ENCODE data around the gene DUSP18.
"Not testable (repeated sequence)": the region's sequence is repeated elsewhere in the genome, so short reads cannot be mapped to it uniquely, and the experiment has no call there.

Gene DUSP18

GRCh38 chr22:30676565-30676964 is 8.9 kb upstream of the DUSP18 start:
- not testable (repeated sequence) for H3K9ac ChIP-seq (ENCODE audit: low read length in 2 of 2); H3K27me3 ChIP-seq (ENCODE audit: control insufficient read depth in 1 of 2, insufficient read depth in 2 of 2, low read length in 2 of 2); H3K36me3 ChIP-seq (ENCODE audit: control insufficient read depth in 2 of 2, insufficient read depth in 2 of 2, low read length in 2 of 2); H3K4me3 ChIP-seq (ENCODE audit: low read length in 2 of 2); H3K4me1 ChIP-seq (ENCODE audit: control insufficient read depth, insufficient read depth, low read length); H3K27ac ChIP-seq (ENCODE audit: low read length); H3K9me3 ChIP-seq (ENCODE audit: control insufficient read depth in 2 of 2, low read length in 2 of 2)

- Histone ChIP-seq H3K27ac (ENCODE audit: low read length) (no peak overlapping the region), H3K36me3 (ENCODE audit: control insufficient read depth in 2 of 2, insufficient read depth in 2 of 2, low read length in 2 of 2) (no peaks in the 10 kb centered on the region), H3K9ac (ENCODE audit: low read length in 2 of 2) (no peak overlapping the region), H3K9me3 (ENCODE audit: control insufficient read depth in 2 of 2, low read length in 2 of 2) (no peaks in the 10 kb centered on the region), H3K4me1 (ENCODE audit: control insufficient read depth, insufficient read depth, low read length) (no peaks in the 10 kb centered on the region), H3K4me3 (ENCODE audit: low read length in 2 of 2) (no peak overlapping the region), H3K27me3 (ENCODE audit: control insufficient read depth in 1 of 2, insufficient read depth in 2 of 2, low read length in 2 of 2) (peaks cover 0 to 2% of the 10 kb centered on the region in 2 donors)
Observed at GRCh38 chr22:30675436-30675835, 7.8 kb upstream of the DUSP18 start.

GRCh38 chr22:30674482-30674881 is 6.8 kb upstream of the DUSP18 start:
- Histone ChIP-seq H3K4me3 (ENCODE audit: low read length in 2 of 2) (no peak overlapping the region), H3K27me3 (ENCODE audit: control insufficient read depth in 1 of 2, insufficient read depth in 2 of 2, low read length in 2 of 2) (peaks cover 0 to 2% of the 10 kb centered on the region in 2 donors), H3K4me1 (ENCODE audit: control insufficient read depth, insufficient read depth, low read length) (no peaks in the 10 kb centered on the region), H3K9ac (ENCODE audit: low read length in 2 of 2) (no peak overlapping the region), H3K27ac (ENCODE audit: low read length) (no peak overlapping the region), H3K36me3 (ENCODE audit: control insufficient read depth in 2 of 2, insufficient read depth in 2 of 2, low read length in 2 of 2) (no peaks in the 10 kb centered on the region), H3K9me3 (ENCODE audit: control insufficient read depth in 2 of 2, low read length in 2 of 2) (no peaks in the 10 kb centered on the region)

GRCh38 chr22:30673136-30673535 is 5.5 kb upstream of the DUSP18 start:
- Histone ChIP-seq H3K27ac (ENCODE audit: low read length) (no peak overlapping the region), H3K9me3 (ENCODE audit: control insufficient read depth in 2 of 2, low read length in 2 of 2) (no peaks in the 10 kb centered on the region), H3K9ac (ENCODE audit: low read length in 2 of 2) (no peak overlapping the region), H3K4me1 (ENCODE audit: control insufficient read depth, insufficient read depth, low read length) (peaks cover 4% of the 10 kb centered on the region), H3K27me3 (ENCODE audit: control insufficient read depth in 1 of 2, insufficient read depth in 2 of 2, low read length in 2 of 2) (peaks cover 0 to 2% of the 10 kb centered on the region in 2 donors), H3K36me3 (ENCODE audit: control insufficient read depth in 2 of 2, insufficient read depth in 2 of 2, low read length in 2 of 2) (no peaks in the 10 kb centered on the region), H3K4me3 (ENCODE audit: low read length in 2 of 2) (no peak overlapping the region)

- no peaks in the 10 kb centered on the region for H3K36me3 ChIP-seq (ENCODE audit: control insufficient read depth in 2 of 2, insufficient read depth in 2 of 2, low read length in 2 of 2)
- no peak overlapping the region for H3K4me3 ChIP-seq (ENCODE audit: low read length in 2 of 2)
- no peak overlapping the region for H3K9ac ChIP-seq (ENCODE audit: low read length in 2 of 2)
- peaks cover 10% of the 10 kb centered on the region for H3K4me1 ChIP-seq (ENCODE audit: control insufficient read depth, insufficient read depth, low read length)
- H3K9me3 ChIP-seq (ENCODE audit: control insufficient read depth in 2 of 2, low read length in 2 of 2) = no peaks in the 10 kb centered on the region
- H3K27me3 ChIP-seq (ENCODE audit: control insufficient read depth in 1 of 2, insufficient read depth in 2 of 2, low read length in 2 of 2) = peaks cover 0 to 2% of the 10 kb centered on the region in 2 donors
- no peak overlapping the region for H3K27ac ChIP-seq (ENCODE audit: low read length)
Observed at GRCh38 chr22:30671071-30671470, 3.4 kb upstream of the DUSP18 start.

- H3K27me3 ChIP-seq (ENCODE audit: control insufficient read depth in 1 of 2, insufficient read depth in 2 of 2, low read length in 2 of 2) = no peaks in the 10 kb centered on the region
- H3K9ac ChIP-seq (ENCODE audit: low read length in 2 of 2) = peak overlapping the region; percentile 76
- no peaks in the 10 kb centered on the region for H3K9me3 ChIP-seq (ENCODE audit: control insufficient read depth in 2 of 2, low read length in 2 of 2)
- H3K27ac ChIP-seq (ENCODE audit: low read length) = no peak overlapping the region
- H3K4me3 ChIP-seq (ENCODE audit: low read length in 2 of 2) = peak overlapping the region; percentile 91 to 95
- peaks cover 10% of the 10 kb centered on the region for H3K4me1 ChIP-seq (ENCODE audit: control insufficient read depth, insufficient read depth, low read length)
- H3K36me3 ChIP-seq (ENCODE audit: control insufficient read depth in 2 of 2, insufficient read depth in 2 of 2, low read length in 2 of 2) = peaks cover 2 to 5% of the 10 kb centered on the region in 2 donors
Observed at GRCh38 chr22:30668386-30668710, 673 bp upstream of the DUSP18 start.

GRCh38 chr22:30667107-30667493 is 575 bp downstream of the DUSP18 start:
- H3K4me3 ChIP-seq (ENCODE audit: low read length in 2 of 2) = peak overlapping the region; percentile 91 to 95
- H3K27ac ChIP-seq (ENCODE audit: low read length) = no peak overlapping the region
- no peaks in the 10 kb centered on the region for H3K9me3 ChIP-seq (ENCODE audit: control insufficient read depth in 2 of 2, low read length in 2 of 2)
- H3K9ac ChIP-seq (ENCODE audit: low read length in 2 of 2) = peak overlapping the region; percentile 76
- H3K27me3 ChIP-seq (ENCODE audit: control insufficient read depth in 1 of 2, insufficient read depth in 2 of 2, low read length in 2 of 2) = no peaks in the 10 kb centered on the region
- peaks cover 6 to 13% of the 10 kb centered on the region in 2 donors for H3K36me3 ChIP-seq (ENCODE audit: control insufficient read depth in 2 of 2, insufficient read depth in 2 of 2, low read length in 2 of 2)
- H3K4me1 ChIP-seq (ENCODE audit: control insufficient read depth, insufficient read depth, low read length) = peaks cover 10% of the 10 kb centered on the region

- peaks cover 10% of the 10 kb centered on the region for H3K4me1 ChIP-seq (ENCODE audit: control insufficient read depth, insufficient read depth, low read length)
- H3K9me3 ChIP-seq (ENCODE audit: control insufficient read depth in 2 of 2, low read length in 2 of 2) = no peaks in the 10 kb centered on the region
- no peak overlapping the region for H3K27ac ChIP-seq (ENCODE audit: low read length)
- H3K9ac ChIP-seq (ENCODE audit: low read length in 2 of 2) = no peak overlapping the region
- no peaks in the 10 kb centered on the region for H3K27me3 ChIP-seq (ENCODE audit: control insufficient read depth in 1 of 2, insufficient read depth in 2 of 2, low read length in 2 of 2)
- peaks cover 7 to 15% of the 10 kb centered on the region in 2 donors for H3K36me3 ChIP-seq (ENCODE audit: control insufficient read depth in 2 of 2, insufficient read depth in 2 of 2, low read length in 2 of 2)
- no peak overlapping the region for H3K4me3 ChIP-seq (ENCODE audit: low read length in 2 of 2)
Observed at GRCh38 chr22:30665786-30666185, 1.9 kb downstream of the DUSP18 start.

GRCh38 chr22:30665266-30665665 is 2.4 kb downstream of the DUSP18 start:
- H3K4me3 ChIP-seq (ENCODE audit: low read length in 2 of 2) = no peak overlapping the region
- H3K4me1 ChIP-seq (ENCODE audit: control insufficient read depth, insufficient read depth, low read length) = peaks cover 10% of the 10 kb centered on the region
- H3K27ac ChIP-seq (ENCODE audit: low read length) = no peak overlapping the region
- no peaks in the 10 kb centered on the region for H3K9me3 ChIP-seq (ENCODE audit: control insufficient read depth in 2 of 2, low read length in 2 of 2)
- H3K9ac ChIP-seq (ENCODE audit: low read length in 2 of 2) = no peak overlapping the region
- peaks cover 7 to 15% of the 10 kb centered on the region in 2 donors for H3K36me3 ChIP-seq (ENCODE audit: control insufficient read depth in 2 of 2, insufficient read depth in 2 of 2, low read length in 2 of 2)
- H3K27me3 ChIP-seq (ENCODE audit: control insufficient read depth in 1 of 2, insufficient read depth in 2 of 2, low read length in 2 of 2) = no peaks in the 10 kb centered on the region

- H3K36me3 ChIP-seq (ENCODE audit: control insufficient read depth in 2 of 2, insufficient read depth in 2 of 2, low read length in 2 of 2) = peaks cover 7 to 15% of the 10 kb centered on the region in 2 donors
- H3K9ac ChIP-seq (ENCODE audit: low read length in 2 of 2) = no peak overlapping the region
- H3K27ac ChIP-seq (ENCODE audit: low read length) = no peak overlapping the region
- no peaks in the 10 kb centered on the region for H3K27me3 ChIP-seq (ENCODE audit: control insufficient read depth in 1 of 2, insufficient read depth in 2 of 2, low read length in 2 of 2)
- H3K9me3 ChIP-seq (ENCODE audit: control insufficient read depth in 2 of 2, low read length in 2 of 2) = no peaks in the 10 kb centered on the region
- H3K4me1 ChIP-seq (ENCODE audit: control insufficient read depth, insufficient read depth, low read length) = peaks cover 10% of the 10 kb centered on the region
- no peak overlapping the region for H3K4me3 ChIP-seq (ENCODE audit: low read length in 2 of 2)
Observed at GRCh38 chr22:30664798-30665197, 2.9 kb downstream of the DUSP18 start.

- no peaks in the 10 kb centered on the region for H3K9me3 ChIP-seq (ENCODE audit: control insufficient read depth in 2 of 2, low read length in 2 of 2)
- H3K27ac ChIP-seq (ENCODE audit: low read length) = no peak overlapping the region
- peaks cover under 1% of the 10 kb centered on the region for H3K4me1 ChIP-seq (ENCODE audit: control insufficient read depth, insufficient read depth, low read length)
- H3K4me3 ChIP-seq (ENCODE audit: low read length in 2 of 2) = no peak overlapping the region
- H3K9ac ChIP-seq (ENCODE audit: low read length in 2 of 2) = no peak overlapping the region
- peaks cover 7 to 15% of the 10 kb centered on the region in 2 donors for H3K36me3 ChIP-seq (ENCODE audit: control insufficient read depth in 2 of 2, insufficient read depth in 2 of 2, low read length in 2 of 2)
- no peaks in the 10 kb centered on the region for H3K27me3 ChIP-seq (ENCODE audit: control insufficient read depth in 1 of 2, insufficient read depth in 2 of 2, low read length in 2 of 2)
Observed at GRCh38 chr22:30662040-30662439, 5.6 kb downstream of the DUSP18 start.

Measured in stomach smooth muscle (tissue), 2 donors.